GM23338 (cell line): Measurements from ENCODE around the gene TCF12. TPM values are rescaled to one million over a fixed set of nuclear protein-coding genes. Genes with fewer than 3 reads are reported as not detected.

Source experiments
- ATAC-seq: fragments of 200-7000 bp; cut with Tn5 transposase; 3 replicates; pipeline ENCODE4 v1.9.1; 2020
- DNase-seq: peaks from one replicate; pipeline ENCODE4 v3.0.0-alpha.2; 2015; ENCODE audit warnings: low spot score
- H2AFZ ChIP-seq: fragments of 200-600 bp; sonication (generic); 2 replicates; pipeline ENCODE4 v1.8.0; 2016; ENCODE audit warnings: antibody characterized with exemption, mild to moderate bottlenecking, moderate library complexity
- H3F3A ChIP-seq: fragments of 200-600 bp; sonication (generic); replicated peaks from 2 replicates; pipeline ENCODE4 v1.8.0; 2017; ENCODE audit warnings: antibody characterized with exemption, mixed run types, low read depth
- H3K27ac ChIP-seq: fragments of 200-600 bp; sonication (generic); 2 replicates; pipeline ENCODE4 v1.6.1; 2016; ENCODE audit warnings: low read depth
- H3K27me3 ChIP-seq: fragments of 200-600 bp; sonication (generic); 2 replicates; pipeline ENCODE4 v1.8.0; 2016; ENCODE audit warnings: mild to moderate bottlenecking, mixed run types, moderate library complexity; ENCODE audit not compliant: insufficient read depth
- H3K36me3 ChIP-seq: fragments of 200-600 bp; sonication (generic); 2 replicates; pipeline ENCODE4 v1.8.0; 2016; ENCODE audit warnings: mild to moderate bottlenecking; ENCODE audit not compliant: insufficient read depth
- H3K4me1 ChIP-seq: fragments of 200-600 bp; sonication (generic); 2 replicates; pipeline ENCODE4 v1.8.0; 2016; ENCODE audit warnings: mild to moderate bottlenecking, moderate library complexity; ENCODE audit not compliant: insufficient read depth
- H3K4me2 ChIP-seq: fragments of 200-600 bp; sonication (generic); 2 replicates; pipeline ENCODE4 v1.7.1; 2017; ENCODE audit warnings: mixed run types
- H3K4me3 ChIP-seq: fragments of 200-600 bp; sonication (generic); 2 replicates; pipeline ENCODE4 v1.6.1; 2016; ENCODE audit warnings: mixed run types
- H3K79me2 ChIP-seq: fragments of 200-600 bp; sonication (generic); replicated peaks from 2 replicates; pipeline ENCODE4 v1.8.0; 2017; ENCODE audit warnings: mild to moderate bottlenecking; ENCODE audit not compliant: insufficient read depth
- H3K9me2 ChIP-seq: fragments of 200-600 bp; sonication (generic); 2 replicates; pipeline ENCODE4 v1.8.0; 2017; ENCODE audit not compliant: insufficient read depth
- H4K20me1 ChIP-seq: fragments of 200-600 bp; sonication (generic); replicated peaks from 2 replicates; pipeline ENCODE4 v1.8.0; 2017; ENCODE audit warnings: mild to moderate bottlenecking; ENCODE audit not compliant: insufficient read depth
- H3K27ac Mint-ChIP-seq: 2 replicates; pipeline ENCODE4 v1.8.0; 2020; ENCODE audit warnings: inconsistent platforms, mild to moderate bottlenecking, moderate library complexity, mixed read lengths
- H3K27me3 Mint-ChIP-seq: 3 replicates; pipeline ENCODE4 v1.8.0; 2022; ENCODE audit warnings: low read depth, mild to moderate bottlenecking, moderate library complexity, mixed read lengths, inconsistent platforms; ENCODE audit not compliant: insufficient read depth, poor library complexity
- H3K36me3 Mint-ChIP-seq: 3 replicates; pipeline ENCODE4 v1.8.0; 2021; ENCODE audit warnings: low read depth, mild to moderate bottlenecking, inconsistent platforms, moderate library complexity, mixed read lengths
- H3K4me1 Mint-ChIP-seq: 3 replicates; pipeline ENCODE4 v1.8.0; 2020; ENCODE audit warnings: mild to moderate bottlenecking, inconsistent platforms, mixed read lengths
- H3K4me3 Mint-ChIP-seq: 3 replicates; pipeline ENCODE4 v1.8.0; 2021; ENCODE audit warnings: moderate library complexity, mild to moderate bottlenecking, inconsistent platforms, mixed read lengths
- H3K9me3 Mint-ChIP-seq: 3 replicates; pipeline ENCODE4 v1.8.0; 2020; ENCODE audit warnings: moderate library complexity, mild to moderate bottlenecking, inconsistent platforms, mixed read lengths
- ETS1 ChIP-seq: IDR thresholded peaks from 2 replicates; pipeline ENCODE4 v1.6.1; 2016; ENCODE audit warnings: antibody characterized with exemption
- EZH2 ChIP-seq: fragments of 200-600 bp; sonication (generic); IDR thresholded peaks from one replicate; pipeline ENCODE4 v1.8.0; 2017; ENCODE audit warnings: antibody characterized with exemption, mild to moderate bottlenecking, low read depth; ENCODE audit not compliant: unreplicated experiment
- NANOG ChIP-seq: IDR thresholded peaks from 2 replicates; pipeline ENCODE4 v1.6.1; 2016; ENCODE audit warnings: antibody characterized with exemption, borderline replicate concordance
- STAT1 ChIP-seq: IDR thresholded peaks from one replicate; pipeline ENCODE4 v1.6.1; 2016; ENCODE audit warnings: antibody characterized with exemption; ENCODE audit not compliant: unreplicated experiment
- ZNF331 ChIP-seq: fragments of 250-450 bp; sonication (Bioruptor Pico); IDR thresholded peaks from 2 replicates; pipeline ENCODE4 v1.5.0; 2020; ENCODE audit warnings: low read depth, mild to moderate bottlenecking, moderate library complexity
- polyA plus RNA-seq: library from polyadenylated mRNA; unstranded; fragments of >200 nt; fragmentation: Nextera tagmentation; extraction: Ambion mirVana; gene quantifications from 2 replicates; pipeline ENCODE4 v1.2.1, GENCODE V29; 2016
- total RNA-seq: library from RNA; depleted of rRNA; stranded (reverse); fragments of >200 nt; shearing (Covaris generic); gene quantifications from 2 replicates; pipeline ENCODE4 v1.2.3, GENCODE V29; 2014
- TF ChIP-seq, protein P1 (sequence below): IDR thresholded peaks from one replicate; pipeline ENCODE4 v1.6.1; 2018; ENCODE audit warnings: antibody characterized with exemption; ENCODE audit not compliant: unreplicated experiment
- TF ChIP-seq, protein P2 (sequence below): fragments of 250-450 bp; sonication (Bioruptor Pico); IDR thresholded peaks from 2 replicates; pipeline ENCODE4 v1.5.0; 2020; ENCODE audit warnings: mild to moderate bottlenecking, moderate library complexity

The TCF12 gene
- total and polyA plus RNA-seq, 2 experiments from 2014 or later = 27.6 to 104 TPM

- H3K9me3 Mint-ChIP-seq = no peaks in the 10 kb centered on the region
- H3K4me3 Mint-ChIP-seq = no peak overlapping the region
- H3K27ac Mint-ChIP-seq = peak overlapping the region; percentile 3; the same call in 1 of the 2 replicates
- H4K20me1 ChIP-seq = no peaks in the 10 kb centered on the region
- H3K9me2 ChIP-seq = no peaks in the 10 kb centered on the region
- no peak overlapping the region for H3K4me3 ChIP-seq
- no peak for ATAC-seq
- DNase-seq = no peak
- peaks cover 6% of the 10 kb centered on the region; the same call in 1 of the 3 replicates for H3K36me3 Mint-ChIP-seq
- peaks cover 2% of the 10 kb centered on the region for H3K27me3 Mint-ChIP-seq
- peaks cover 87% of the 10 kb centered on the region for H3K79me2 ChIP-seq
- peaks cover 9% of the 10 kb centered on the region; the same call in 1 of the 2 replicates for H3K4me1 ChIP-seq
- no peak overlapping the region for H2AFZ ChIP-seq
- H3K4me2 ChIP-seq = no peak overlapping the region
- no peak overlapping the region for H3K27ac ChIP-seq
- TF ChIP-seq EZH2 = no peak
- TF ChIP-seq ZNF331 (CRISPR knock-in tag) = no peak
- no peak for TF ChIP-seq NANOG
- TF ChIP-seq, protein P1, sequence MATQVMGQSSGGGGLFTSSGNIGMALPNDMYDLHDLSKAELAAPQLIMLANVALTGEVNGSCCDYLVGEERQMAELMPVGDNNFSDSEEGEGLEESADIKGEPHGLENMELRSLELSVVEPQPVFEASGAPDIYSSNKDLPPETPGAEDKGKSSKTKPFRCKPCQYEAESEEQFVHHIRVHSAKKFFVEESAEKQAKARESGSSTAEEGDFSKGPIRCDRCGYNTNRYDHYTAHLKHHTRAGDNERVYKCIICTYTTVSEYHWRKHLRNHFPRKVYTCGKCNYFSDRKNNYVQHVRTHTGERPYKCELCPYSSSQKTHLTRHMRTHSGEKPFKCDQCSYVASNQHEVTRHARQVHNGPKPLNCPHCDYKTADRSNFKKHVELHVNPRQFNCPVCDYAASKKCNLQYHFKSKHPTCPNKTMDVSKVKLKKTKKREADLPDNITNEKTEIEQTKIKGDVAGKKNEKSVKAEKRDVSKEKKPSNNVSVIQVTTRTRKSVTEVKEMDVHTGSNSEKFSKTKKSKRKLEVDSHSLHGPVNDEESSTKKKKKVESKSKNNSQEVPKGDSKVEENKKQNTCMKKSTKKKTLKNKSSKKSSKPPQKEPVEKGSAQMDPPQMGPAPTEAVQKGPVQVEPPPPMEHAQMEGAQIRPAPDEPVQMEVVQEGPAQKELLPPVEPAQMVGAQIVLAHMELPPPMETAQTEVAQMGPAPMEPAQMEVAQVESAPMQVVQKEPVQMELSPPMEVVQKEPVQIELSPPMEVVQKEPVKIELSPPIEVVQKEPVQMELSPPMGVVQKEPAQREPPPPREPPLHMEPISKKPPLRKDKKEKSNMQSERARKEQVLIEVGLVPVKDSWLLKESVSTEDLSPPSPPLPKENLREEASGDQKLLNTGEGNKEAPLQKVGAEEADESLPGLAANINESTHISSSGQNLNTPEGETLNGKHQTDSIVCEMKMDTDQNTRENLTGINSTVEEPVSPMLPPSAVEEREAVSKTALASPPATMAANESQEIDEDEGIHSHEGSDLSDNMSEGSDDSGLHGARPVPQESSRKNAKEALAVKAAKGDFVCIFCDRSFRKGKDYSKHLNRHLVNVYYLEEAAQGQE = no peak
- TF ChIP-seq, protein P2, sequence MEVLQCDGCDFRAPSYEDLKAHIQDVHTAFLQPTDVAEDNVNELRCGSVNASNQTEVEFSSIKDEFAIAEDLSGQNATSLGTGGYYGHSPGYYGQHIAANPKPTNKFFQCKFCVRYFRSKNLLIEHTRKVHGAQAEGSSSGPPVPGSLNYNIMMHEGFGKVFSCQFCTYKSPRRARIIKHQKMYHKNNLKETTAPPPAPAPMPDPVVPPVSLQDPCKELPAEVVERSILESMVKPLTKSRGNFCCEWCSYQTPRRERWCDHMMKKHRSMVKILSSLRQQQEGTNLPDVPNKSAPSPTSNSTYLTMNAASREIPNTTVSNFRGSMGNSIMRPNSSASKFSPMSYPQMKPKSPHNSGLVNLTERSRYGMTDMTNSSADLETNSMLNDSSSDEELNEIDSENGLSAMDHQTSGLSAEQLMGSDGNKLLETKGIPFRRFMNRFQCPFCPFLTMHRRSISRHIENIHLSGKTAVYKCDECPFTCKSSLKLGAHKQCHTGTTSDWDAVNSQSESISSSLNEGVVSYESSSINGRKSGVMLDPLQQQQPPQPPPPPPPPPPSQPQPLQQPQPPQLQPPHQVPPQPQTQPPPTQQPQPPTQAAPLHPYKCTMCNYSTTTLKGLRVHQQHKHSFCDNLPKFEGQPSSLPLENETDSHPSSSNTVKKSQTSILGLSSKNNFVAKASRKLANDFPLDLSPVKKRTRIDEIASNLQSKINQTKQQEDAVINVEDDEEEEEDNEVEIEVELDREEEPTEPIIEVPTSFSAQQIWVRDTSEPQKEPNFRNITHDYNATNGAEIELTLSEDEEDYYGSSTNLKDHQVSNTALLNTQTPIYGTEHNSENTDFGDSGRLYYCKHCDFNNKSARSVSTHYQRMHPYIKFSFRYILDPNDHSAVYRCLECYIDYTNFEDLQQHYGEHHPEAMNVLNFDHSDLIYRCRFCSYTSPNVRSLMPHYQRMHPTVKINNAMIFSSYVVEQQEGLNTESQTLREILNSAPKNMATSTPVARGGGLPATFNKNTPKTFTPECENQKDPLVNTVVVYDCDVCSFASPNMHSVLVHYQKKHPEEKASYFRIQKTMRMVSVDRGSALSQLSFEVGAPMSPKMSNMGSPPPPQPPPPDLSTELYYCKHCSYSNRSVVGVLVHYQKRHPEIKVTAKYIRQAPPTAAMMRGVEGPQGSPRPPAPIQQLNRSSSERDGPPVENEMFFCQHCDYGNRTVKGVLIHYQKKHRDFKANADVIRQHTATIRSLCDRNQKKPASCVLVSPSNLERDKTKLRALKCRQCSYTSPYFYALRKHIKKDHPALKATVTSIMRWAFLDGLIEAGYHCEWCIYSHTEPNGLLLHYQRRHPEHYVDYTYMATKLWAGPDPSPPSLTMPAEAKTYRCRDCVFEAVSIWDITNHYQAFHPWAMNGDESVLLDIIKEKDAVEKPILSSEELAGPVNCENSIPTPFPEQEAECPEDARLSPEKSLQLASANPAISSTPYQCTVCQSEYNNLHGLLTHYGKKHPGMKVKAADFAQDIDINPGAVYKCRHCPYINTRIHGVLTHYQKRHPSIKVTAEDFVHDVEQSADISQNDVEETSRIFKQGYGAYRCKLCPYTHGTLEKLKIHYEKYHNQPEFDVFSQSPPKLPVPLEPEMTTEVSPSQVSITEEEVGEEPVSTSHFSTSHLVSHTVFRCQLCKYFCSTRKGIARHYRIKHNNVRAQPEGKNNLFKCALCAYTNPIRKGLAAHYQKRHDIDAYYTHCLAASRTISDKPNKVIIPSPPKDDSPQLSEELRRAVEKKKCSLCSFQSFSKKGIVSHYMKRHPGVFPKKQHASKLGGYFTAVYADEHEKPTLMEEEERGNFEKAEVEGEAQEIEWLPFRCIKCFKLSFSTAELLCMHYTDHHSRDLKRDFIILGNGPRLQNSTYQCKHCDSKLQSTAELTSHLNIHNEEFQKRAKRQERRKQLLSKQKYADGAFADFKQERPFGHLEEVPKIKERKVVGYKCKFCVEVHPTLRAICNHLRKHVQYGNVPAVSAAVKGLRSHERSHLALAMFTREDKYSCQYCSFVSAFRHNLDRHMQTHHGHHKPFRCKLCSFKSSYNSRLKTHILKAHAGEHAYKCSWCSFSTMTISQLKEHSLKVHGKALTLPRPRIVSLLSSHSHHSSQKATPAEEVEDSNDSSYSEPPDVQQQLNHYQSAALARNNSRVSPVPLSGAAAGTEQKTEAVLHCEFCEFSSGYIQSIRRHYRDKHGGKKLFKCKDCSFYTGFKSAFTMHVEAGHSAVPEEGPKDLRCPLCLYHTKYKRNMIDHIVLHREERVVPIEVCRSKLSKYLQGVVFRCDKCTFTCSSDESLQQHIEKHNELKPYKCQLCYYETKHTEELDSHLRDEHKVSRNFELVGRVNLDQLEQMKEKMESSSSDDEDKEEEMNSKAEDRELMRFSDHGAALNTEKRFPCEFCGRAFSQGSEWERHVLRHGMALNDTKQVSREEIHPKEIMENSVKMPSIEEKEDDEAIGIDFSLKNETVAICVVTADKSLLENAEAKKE (CRISPR knock-in tag) = no peak
- no peak for TF ChIP-seq STAT1
- no peak for TF ChIP-seq ETS1
- no peaks in the 10 kb centered on the region for H3K36me3 ChIP-seq
- H3K4me1 Mint-ChIP-seq = peaks cover 14% of the 10 kb centered on the region
- no peaks in the 10 kb centered on the region for H3K27me3 ChIP-seq
- H3F3A ChIP-seq = no peaks in the 10 kb centered on the region
Observed at GRCh38 chr15:57003418-57003817, 85.0 kb downstream of the TCF12 start.
